Tibial artery (tissue), 4 donors: ENCODE results near the gene CCDC24.

Source experiments
- DNase-seq, 2 donors: peaks; one replicate each; pipeline ENCODE4 v3.0.0-alpha.2; 2019
- H3K27ac ChIP-seq, 2 donors: fragments of 200-600 bp; sonication (generic) in 1 of 2; 1 replicate in 1 of 2; 2 replicates in 1 of 2; pipeline ENCODE4 v1.5.1; 2018 to 2019; ENCODE audit warnings: mild to moderate bottlenecking in 1 of 2
- H3K27me3 ChIP-seq, 2 donors: fragments of 200-600 bp; sonication (generic) in 1 of 2; one replicate each; pipeline versions ENCODE4 v1.5.1 to v1.6.0; 2016 to 2019
- H3K36me3 ChIP-seq, 3 donors: fragments of 200-600 bp; sonication (generic) in 2 of 3; one replicate each; pipeline ENCODE4 v1.5.1; 2016 to 2019; ENCODE audit warnings: mild to moderate bottlenecking in 2 of 3
- H3K4me1 ChIP-seq, 4 donors: fragments of 200-600 bp; sonication (generic) in 2 of 4; 1 replicate in 3 of 4; 2 replicates in 1 of 4; pipeline ENCODE4 v1.5.1; 2016 to 2019
- H3K4me3 ChIP-seq, 2 donors: fragments of 200-600 bp; sonication (generic) in 1 of 2; 1 replicate in 1 of 2; 2 replicates in 1 of 2; pipeline ENCODE4 v1.5.1; 2018 to 2019; ENCODE audit warnings: mild to moderate bottlenecking in 2 of 2
- H3K9me3 ChIP-seq, 3 donors: fragments of 200-600 bp; sonication (generic) in 1 of 3; one replicate each; pipeline ENCODE4 v1.5.1; 2016 to 2019
- CTCF ChIP-seq, 2 experiments: fragments of 200-600 bp in 1 of 2; fragments of 450-650 bp in 1 of 2; IDR thresholded peaks; one replicate each; pipeline ENCODE4 v1.5.1; 2017 to 2019; ENCODE audit warnings: antibody characterized with exemption in 2 of 2, mild to moderate bottlenecking in 1 of 2, moderate library complexity in 1 of 2
- intact Hi-C: fragments of 100-400 bp; cut with DNase I; formaldehyde crosslinking; loops from one replicate; pipeline ENCODE4 v1.15.0; 2023; ENCODE audit warnings: low total_unique reads

Gene CCDC24

DNA sequence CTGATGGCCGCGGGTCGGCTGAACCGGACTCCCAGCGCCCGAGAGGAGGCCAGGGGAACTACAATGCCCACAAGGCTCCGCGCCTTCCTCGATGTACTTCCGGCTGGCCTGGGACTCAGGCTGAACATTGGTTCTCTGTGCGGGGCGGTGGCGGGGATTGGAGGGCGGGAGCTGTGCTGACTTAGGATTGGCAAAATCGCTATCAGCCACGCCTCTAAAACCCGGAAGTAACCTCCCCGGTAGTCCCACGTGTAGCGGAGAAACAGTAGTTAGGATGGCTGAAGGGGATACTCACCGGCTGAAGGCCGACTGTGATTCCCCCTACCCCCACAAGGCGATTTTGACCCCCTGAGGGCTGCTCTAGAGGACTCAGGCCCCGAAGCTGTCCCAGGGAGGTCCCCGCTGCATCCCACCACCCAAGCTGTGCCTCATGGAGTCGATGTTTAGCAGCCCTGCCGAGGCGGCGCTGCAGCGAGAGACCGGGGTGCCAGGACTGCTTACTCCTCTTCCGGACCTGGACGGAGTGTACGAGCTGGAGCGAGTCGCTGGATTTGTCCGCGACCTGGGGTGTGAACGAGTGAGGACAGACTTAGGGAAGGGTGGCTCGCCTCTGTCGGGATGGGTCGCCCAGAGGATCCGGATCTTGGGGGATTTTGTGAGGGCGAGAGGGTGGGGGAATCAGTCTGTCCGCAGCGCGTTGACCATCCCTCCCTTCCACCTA, 21.5 kb upstream of the CCDC24 start, which contains the start of gene DPH2:
DPH2 (plus strand) TSS at position 265 of the 721 bp plus-strand sequence; CDS start at position 431, 166 bp downstream.
- intact Hi-C loops = no loop called here
- no peaks in the 10 kb centered on the region for H3K9me3 ChIP-seq
- peaks cover 0 to 39% (median 17%) of the 10 kb centered on the region in 3 donors for H3K36me3 ChIP-seq
- TF ChIP-seq CTCF (IDR thresholded peaks at IDR 0.05) = no peak
- H3K4me1 ChIP-seq = peaks cover 0 to 24% (median 18%) of the 10 kb centered on the region in 4 donors
- H3K27ac ChIP-seq = peak within 1 kb of the TSS; percentile 33 to 58
- H3K27me3 ChIP-seq = no peaks in the 10 kb centered on the region
- H3K4me3 ChIP-seq = peak within 1 kb of the TSS; percentile 76 to 91
- peak; percentile 98 for DNase-seq

- no peaks in the 10 kb centered on the region for H3K27me3 ChIP-seq
- H3K36me3 ChIP-seq = peaks cover 0 to 37% (median 17%) of the 10 kb centered on the region in 3 donors
- H3K27ac ChIP-seq = peak overlapping the region; percentile 33 to 58
- H3K4me3 ChIP-seq = peak overlapping the region; percentile 76 to 91
- intact Hi-C loops = no loop called here
- no peaks in the 10 kb centered on the region for H3K9me3 ChIP-seq
- no peak for TF ChIP-seq CTCF (IDR thresholded peaks at IDR 0.05)
- H3K4me1 ChIP-seq = peaks cover 0 to 26% (median 20%) of the 10 kb centered on the region in 4 donors
- DNase-seq = no peak
Observed at GRCh38 chr1:43970502-43970901, 20.9 kb upstream of the CCDC24 start.

GRCh38 chr1:43970911-43971310, 20.5 kb upstream of the CCDC24 start:
- TF ChIP-seq CTCF (IDR thresholded peaks at IDR 0.05) = no peak
- DNase-seq = no peak
- H3K4me3 ChIP-seq = peak overlapping the region in 1 of 2 donors; percentile 91
- H3K36me3 ChIP-seq = peaks cover 0 to 33% (median 13%) of the 10 kb centered on the region in 3 donors
- H3K27ac ChIP-seq = no peak overlapping the region
- intact Hi-C loops = no loop called here
- no peaks in the 10 kb centered on the region for H3K27me3 ChIP-seq
- H3K4me1 ChIP-seq = peaks cover 0 to 30% (median 24%) of the 10 kb centered on the region in 4 donors
- no peaks in the 10 kb centered on the region for H3K9me3 ChIP-seq

GRCh38 chr1:43971336-43971980, 19.9 kb upstream of the CCDC24 start:
- Histone ChIP-seq H3K4me1 (peaks cover 0 to 36% (median 30%) of the 10 kb centered on the region in 4 donors), H3K27ac (no peak overlapping the region), H3K27me3 (no peaks in the 10 kb centered on the region), H3K4me3 (no peak overlapping the region), H3K36me3 (peaks cover 2 to 31% (median 12%) of the 10 kb centered on the region in 3 donors), H3K9me3 (no peaks in the 10 kb centered on the region)
- intact Hi-C loops = no loop called here
- TF ChIP-seq CTCF (IDR thresholded peaks at IDR 0.05) = no peak
- DNase-seq = no peak

DNA sequence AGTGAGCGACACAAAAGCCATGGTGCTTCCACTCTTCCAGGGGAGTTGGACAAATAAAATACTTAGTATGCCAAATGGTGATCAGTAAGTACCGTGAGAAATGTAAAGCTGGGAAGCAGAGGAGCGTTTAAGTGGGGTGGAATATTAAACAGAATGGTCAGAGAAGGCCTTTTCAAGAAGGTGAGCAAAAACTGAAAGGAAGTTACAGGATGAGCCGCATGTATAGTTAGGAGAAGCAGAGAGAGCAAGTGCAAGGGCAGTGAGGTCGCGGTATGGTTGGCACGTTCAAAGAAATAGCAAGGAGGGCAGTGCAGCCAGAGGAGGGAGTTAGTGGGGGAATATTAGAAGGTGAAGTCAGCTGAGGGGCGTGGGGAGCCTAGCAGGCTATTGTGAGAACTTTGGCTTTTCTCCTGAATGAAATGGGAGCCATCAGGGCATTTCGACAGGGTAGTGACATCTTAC, 17.4 kb upstream of the CCDC24 start:
- H3K27me3 ChIP-seq = no peaks in the 10 kb centered on the region
- H3K4me3 ChIP-seq = peak overlapping the region; percentile 94 to 98
- H3K36me3 ChIP-seq = peaks cover 12 to 36% (median 15%) of the 10 kb centered on the region in 3 donors
- intact Hi-C loops = loop anchor here (2.0 kb wide), 1 partner anchor 27 kb away; the partner anchor contains the start of gene IPO13
- no peak for DNase-seq
- H3K9me3 ChIP-seq = no peaks in the 10 kb centered on the region
- H3K4me1 ChIP-seq = peaks cover 0 to 58% (median 43%) of the 10 kb centered on the region in 4 donors
- H3K27ac ChIP-seq = peak overlapping the region; percentile 83 to 94
- TF ChIP-seq CTCF (IDR thresholded peaks at IDR 0.05) = no peak
